Panc1 (cell line): ENCODE results near the gene DNAJC2.
"Not testable (repeated sequence)": the region's sequence is repeated elsewhere in the genome, so short reads cannot be mapped to it uniquely, and the experiment has no call there.

ENCODE experiments used
- POLR2AphosphoS5 ChIP-seq: IDR thresholded peaks from 2 replicates; pipeline ENCODE4 v1.6.1; 2012; ENCODE audit warnings: mild to moderate bottlenecking, low read depth, low read length, moderate library complexity
- TF ChIP-seq, protein P1 (sequence below): fragments of 450-650 bp; IDR thresholded peaks from 2 replicates; pipeline ENCODE4 v1.5.1; 2017; ENCODE audit warnings: mild to moderate bottlenecking
- TF ChIP-seq, protein P2 (sequence below), 2 experiments: IDR thresholded peaks; 2 replicates each; pipeline ENCODE4 v1.6.1; 2011 to 2012; ENCODE audit warnings: low read depth in 2 of 2, control low read depth in 1 of 2, low read length in 1 of 2, mild to moderate bottlenecking in 1 of 2, moderate library complexity in 1 of 2; ENCODE audit not compliant: insufficient read depth in 1 of 2

DNA sequence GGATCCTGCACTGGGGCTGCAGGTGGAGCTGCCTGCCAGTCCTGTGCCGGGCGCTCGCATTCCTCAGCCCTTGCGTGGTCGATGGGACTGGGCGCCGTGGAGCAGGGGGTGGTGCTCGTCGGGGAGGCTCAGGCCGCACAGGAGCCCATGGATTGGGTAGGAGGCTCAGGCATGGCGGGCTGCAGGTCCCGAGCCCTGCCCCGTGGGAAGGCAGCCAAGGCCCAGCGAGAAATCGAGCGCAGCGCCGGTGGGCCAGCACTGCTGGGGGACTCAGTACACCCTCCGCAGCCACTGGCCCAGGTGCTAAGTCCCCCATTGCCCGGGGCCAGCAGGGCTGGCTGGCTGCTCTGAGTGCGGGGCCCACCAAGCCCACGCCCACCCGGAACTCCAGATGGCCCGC is 69.7 kb downstream of the DNAJC2 start:
- TF ChIP-seq, protein P1, sequence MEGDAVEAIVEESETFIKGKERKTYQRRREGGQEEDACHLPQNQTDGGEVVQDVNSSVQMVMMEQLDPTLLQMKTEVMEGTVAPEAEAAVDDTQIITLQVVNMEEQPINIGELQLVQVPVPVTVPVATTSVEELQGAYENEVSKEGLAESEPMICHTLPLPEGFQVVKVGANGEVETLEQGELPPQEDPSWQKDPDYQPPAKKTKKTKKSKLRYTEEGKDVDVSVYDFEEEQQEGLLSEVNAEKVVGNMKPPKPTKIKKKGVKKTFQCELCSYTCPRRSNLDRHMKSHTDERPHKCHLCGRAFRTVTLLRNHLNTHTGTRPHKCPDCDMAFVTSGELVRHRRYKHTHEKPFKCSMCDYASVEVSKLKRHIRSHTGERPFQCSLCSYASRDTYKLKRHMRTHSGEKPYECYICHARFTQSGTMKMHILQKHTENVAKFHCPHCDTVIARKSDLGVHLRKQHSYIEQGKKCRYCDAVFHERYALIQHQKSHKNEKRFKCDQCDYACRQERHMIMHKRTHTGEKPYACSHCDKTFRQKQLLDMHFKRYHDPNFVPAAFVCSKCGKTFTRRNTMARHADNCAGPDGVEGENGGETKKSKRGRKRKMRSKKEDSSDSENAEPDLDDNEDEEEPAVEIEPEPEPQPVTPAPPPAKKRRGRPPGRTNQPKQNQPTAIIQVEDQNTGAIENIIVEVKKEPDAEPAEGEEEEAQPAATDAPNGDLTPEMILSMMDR: not testable (repeated sequence)
- TF ChIP-seq, protein P2, sequence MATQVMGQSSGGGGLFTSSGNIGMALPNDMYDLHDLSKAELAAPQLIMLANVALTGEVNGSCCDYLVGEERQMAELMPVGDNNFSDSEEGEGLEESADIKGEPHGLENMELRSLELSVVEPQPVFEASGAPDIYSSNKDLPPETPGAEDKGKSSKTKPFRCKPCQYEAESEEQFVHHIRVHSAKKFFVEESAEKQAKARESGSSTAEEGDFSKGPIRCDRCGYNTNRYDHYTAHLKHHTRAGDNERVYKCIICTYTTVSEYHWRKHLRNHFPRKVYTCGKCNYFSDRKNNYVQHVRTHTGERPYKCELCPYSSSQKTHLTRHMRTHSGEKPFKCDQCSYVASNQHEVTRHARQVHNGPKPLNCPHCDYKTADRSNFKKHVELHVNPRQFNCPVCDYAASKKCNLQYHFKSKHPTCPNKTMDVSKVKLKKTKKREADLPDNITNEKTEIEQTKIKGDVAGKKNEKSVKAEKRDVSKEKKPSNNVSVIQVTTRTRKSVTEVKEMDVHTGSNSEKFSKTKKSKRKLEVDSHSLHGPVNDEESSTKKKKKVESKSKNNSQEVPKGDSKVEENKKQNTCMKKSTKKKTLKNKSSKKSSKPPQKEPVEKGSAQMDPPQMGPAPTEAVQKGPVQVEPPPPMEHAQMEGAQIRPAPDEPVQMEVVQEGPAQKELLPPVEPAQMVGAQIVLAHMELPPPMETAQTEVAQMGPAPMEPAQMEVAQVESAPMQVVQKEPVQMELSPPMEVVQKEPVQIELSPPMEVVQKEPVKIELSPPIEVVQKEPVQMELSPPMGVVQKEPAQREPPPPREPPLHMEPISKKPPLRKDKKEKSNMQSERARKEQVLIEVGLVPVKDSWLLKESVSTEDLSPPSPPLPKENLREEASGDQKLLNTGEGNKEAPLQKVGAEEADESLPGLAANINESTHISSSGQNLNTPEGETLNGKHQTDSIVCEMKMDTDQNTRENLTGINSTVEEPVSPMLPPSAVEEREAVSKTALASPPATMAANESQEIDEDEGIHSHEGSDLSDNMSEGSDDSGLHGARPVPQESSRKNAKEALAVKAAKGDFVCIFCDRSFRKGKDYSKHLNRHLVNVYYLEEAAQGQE (IDR thresholded peaks at IDR 0.05; ENCODE audit: insufficient read depth in 1 of 2, low read depth in 2 of 2, low read length in 1 of 2): not testable (repeated sequence)
- not testable (repeated sequence) for TF ChIP-seq POLR2AphosphoS5
